ENCODE measurements around the gene ARID3C.

Gene ARID3C, protein sequence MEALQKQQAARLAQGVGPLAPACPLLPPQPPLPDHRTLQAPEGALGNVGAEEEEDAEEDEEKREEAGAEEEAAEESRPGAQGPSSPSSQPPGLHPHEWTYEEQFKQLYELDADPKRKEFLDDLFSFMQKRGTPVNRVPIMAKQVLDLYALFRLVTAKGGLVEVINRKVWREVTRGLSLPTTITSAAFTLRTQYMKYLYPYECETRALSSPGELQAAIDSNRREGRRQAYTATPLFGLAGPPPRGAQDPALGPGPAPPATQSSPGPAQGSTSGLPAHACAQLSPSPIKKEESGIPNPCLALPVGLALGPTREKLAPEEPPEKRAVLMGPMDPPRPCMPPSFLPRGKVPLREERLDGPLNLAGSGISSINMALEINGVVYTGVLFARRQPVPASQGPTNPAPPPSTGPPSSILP

DNA sequence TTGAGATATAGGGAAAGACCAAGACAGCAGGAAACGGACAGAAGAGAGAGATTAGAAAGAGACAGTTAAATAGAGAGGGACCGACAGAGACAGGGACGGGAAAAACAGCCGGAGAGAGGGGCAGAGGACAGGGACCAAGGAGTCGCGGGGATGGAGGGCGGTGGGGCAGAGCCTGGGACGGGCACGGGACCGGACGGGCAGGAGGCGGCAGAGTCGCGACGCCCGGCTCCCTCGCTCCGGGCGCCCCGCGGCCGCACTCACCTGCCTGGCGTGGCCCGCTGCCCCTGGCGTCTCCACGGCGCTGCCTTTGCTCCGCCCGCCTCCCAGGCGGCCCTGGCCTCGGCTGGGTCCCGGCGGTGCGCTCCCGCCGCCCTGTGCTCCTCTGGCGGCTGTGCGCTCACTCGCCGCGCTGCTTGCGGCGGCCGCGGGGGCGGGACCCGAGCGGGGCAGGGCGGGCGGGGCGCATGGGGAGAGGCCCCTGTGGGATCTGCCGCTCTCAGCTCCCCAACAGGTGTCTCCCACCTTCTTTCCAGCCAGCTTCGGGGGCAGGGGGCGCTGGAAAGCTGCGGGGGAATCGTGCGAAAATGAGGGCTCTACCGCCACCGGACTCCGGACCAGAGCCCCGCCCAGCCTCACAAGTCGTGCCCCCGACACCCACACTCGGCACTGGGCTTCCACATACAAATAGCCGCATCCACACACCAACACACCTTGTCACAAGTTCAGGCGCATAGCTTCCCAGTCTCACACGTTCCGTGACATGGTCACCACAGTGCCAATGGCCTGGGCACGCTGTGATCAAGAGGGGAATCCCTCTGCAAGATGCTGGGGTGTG, at the start of gene ARID3C:
Gene ARID3C, minus strand, starts transcription at position 411 of the 835 bp plus-strand sequence. CDS start 1,052 bp downstream, outside the sequence.
- DNase-seq: peak in 5 of 56 donors; percentile 13 to 39 (median 18)

DNA sequence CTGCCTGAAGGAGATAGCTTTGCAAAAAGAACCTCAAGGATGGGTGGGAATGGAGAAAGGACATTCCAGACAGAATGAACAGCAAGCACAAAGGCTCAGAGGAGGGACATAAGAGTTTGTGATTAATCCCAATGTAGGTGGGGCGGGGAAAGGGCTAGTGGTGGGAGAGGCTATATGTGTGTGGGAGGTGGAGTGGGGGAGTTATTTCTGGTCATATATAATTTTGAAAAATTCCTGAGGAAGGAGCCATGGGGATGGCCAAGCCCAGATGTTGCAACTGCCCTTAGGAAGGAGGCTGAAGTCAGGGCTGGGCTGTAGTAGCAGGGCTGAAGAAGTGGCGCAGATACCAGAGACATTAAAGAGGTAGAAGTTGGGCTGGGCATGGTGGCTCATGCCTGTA, 47.0 kb upstream of the ARID3C start:
- no peak for DNase-seq

DNA sequence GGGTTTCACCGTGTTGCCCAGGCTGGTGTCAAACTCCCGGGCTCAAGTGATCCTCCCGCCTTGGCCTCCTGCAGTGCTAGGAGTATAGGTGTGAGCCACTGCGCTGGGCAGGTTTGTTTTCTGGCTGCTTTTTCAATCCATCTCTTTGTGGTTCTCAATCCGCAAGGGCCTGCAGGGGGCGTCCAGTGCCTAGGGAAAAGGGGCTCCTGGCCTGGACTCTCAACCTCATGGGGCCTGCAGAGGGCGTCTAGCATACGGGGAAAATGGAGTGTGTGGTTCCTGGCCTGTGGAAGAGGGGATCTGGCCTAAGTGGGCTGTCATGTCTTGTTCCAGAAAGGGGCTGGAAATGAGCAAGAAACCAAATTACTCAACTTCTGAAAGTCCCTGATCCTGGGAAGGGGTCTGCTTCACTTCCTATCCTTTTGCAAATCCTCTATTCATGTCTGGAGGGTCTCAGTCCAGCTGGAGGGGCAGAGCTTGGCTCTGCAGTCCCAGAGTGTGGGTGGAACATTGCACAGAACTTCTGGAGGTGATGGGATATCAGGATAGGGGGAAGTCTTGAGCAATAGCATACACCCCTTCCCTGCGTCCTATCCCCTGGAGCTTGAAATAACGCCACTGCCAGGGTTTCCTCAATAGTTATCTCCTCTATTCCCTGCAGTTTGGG, 46.3 kb upstream of the ARID3C start:
- peak in 12 of 56 donors; percentile 3 to 60 (median 12) for DNase-seq

DNA sequence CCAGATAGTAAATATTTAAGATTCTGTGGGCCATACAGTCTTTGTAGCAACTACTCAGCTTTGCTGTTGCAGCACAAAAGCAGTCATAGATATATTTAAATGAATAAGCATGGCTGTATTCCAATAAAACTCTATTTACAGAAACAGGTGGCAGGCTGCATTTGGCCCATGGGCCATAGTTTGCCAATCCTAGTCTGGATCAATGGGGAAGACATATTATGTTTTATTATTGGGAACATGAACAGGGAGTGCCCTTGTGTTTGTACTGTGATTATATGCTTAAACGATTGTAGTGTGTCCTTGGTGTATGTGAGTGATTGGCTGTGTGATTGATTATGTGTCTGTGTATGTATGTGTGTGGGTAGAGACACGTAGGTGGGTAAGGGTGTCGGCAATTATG, 45.6 kb upstream of the ARID3C start:
- DNase-seq: no peak

DNA sequence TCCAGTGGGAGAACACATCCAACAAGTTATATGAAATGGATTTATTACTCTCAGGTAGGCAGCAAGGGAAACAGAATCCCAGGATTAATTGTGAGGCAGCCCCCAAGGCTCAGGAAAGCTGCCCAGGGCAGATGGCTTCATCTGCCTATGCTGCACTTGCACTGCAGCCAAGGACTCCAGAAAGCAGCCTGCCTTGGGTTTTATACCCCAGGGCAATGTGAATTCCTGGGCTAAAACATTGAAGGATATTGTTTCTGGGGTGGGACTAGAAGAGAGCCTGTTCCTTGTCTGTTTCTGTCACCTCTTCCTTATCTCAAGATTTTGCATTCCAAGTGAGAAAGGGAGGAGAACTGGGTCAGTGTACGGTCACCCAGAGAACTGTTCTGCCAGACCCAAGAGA, 42.4 kb upstream of the ARID3C start:
- no peak for DNase-seq

DNA sequence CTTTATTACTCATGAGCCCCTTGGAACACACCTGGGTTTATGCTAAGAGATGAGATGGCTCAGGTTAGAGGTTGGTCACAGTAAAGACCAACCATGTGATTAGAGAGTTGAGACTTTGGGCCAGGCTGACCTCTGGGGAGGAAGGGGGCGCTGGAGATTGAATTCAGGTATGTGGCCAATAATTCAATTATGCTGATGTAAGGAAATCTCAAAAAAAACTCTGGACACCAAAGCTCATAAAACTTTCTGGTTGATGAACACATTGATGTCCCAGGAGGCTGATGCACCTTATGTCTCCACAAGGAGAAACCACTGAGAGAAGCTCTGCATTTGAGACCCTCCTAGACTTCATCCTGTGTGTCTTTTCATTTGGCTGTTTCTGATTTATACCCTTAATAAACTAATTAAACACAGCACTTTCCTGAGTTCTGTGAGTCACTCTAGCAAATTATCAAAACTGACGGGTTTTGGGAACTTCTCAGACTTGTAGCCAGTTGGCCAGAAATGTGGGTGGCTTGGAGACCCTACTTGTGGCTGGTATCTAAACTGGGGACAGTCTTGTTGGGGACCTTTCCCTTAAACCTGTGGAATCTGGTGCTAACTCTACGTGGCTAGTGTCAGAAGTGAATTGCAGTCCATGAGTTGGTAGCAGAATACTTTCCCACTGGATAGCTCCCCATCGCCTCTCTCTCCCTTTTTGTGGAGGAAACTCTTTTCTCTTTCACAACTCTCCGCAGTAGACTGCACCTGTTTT, 41.1 kb upstream of the ARID3C start:
- DNase-seq: no peak

DNA sequence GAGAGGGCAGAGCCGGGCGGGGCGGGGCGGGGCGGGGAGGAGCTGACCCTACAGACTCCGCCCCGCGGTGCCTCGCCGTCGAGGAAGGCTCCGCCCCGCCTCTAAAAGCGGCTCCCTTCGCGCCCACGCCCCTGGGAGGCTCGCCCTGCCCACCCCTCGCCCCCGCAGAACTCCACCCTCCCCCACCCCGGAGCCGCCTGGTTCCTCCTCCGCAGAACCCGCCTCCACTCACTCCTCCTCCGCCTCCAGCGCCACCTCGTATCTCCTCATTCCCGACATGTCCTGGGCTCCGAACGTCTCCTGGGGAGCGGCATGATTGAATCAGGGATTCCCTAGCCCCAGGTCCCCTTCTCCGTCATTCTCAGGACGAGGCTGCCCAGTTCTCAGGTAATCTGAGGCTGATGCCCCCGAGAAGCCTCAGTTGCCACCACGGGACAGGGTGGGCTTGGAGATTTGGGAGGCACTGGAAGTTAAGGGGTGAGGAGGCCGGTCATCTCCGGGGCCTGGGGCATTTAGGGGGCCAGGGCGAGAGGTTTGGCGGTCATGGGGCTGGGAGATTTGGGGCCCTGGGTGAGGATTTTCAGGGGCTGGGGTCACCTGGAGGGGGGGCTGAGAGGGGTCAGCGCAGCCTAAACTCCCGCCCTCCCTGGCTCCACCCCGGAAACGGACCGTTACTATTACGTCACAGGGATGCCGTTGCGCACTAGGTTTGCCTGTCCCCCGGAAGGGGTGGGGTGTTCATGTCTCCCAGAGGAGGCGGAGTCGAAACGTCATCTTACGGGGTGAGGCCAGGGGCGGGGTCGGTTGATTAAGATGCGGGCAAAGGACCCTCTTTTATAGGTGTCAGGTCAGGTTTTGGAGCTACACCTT, 36.8 kb upstream of the ARID3C start:
- DNase-seq: peak; percentile 62 to 98 (median 90)

DNA sequence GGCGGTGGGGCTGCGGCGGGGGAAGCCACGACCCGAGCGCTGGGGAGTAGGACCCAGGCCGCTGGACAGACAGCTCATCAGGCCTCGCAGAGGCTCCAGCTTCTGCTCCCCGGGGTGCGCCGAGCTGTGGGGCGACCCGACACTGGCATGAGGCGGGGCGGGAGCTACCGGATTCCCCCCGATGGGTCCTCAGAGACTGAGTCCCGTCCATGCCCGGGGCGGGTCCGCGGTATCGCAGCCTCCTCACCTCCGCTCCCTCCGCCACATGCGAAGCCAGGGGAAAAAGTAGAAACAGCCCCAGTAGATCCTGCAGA, 36.2 kb upstream of the ARID3C start:
- DNase-seq: no peak

DNA sequence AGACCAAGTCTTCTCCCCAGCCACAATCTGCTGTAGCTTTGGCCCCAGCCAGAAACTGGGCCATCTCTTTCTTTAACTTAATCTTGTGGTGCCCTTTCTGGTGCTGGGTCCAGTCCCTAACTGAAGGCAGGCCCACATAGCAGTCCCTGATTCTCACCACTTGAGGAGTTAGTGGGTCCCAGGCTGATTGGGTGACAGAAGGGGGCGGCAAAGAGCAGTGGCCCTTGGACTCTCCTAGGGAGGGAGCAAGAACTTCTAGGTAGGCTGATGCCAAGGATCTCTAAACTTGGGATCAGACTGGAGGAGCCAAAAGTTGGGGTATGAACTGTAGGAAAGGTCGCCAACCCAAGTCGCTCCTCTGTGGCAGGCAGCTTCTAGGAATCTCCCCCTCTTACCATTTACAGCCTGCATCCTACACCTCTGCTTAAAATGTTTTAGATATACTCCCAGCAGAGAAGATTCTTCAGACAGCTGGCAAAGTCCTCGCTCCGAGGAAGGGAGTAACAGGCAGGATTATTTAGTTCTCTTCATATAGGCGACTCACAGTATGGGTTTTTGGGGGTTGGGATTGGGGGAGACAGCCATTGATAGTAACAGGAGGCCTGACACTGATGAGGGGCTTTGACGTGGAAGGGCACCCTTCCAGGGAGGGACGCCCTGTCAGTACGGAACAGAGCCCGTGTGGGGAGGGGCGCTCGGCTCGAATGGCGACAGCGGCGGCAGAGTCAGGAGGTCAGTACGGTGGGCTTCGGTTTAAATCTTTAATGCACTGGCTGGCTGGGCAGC, 35.6 kb upstream of the ARID3C start:
- peak in 51 of 56 donors; percentile 7 to 86 (median 53) for DNase-seq

DNA sequence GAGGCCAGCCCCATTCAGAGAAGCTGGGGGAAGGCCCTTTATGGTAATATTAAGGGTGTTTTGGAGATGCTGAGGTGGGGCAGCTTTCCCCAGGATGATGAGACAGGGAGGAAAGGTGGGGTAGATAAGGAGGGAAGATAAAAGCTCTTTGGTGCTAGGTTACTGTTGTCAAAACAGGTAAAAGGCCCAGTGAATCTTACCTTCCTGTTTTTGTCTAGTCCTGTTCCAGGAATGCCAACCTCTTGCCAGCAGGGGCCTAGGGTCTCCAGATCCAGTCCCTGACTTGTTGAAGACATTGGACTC, 34.4 kb upstream of the ARID3C start:
- DNase-seq: no peak

DNA sequence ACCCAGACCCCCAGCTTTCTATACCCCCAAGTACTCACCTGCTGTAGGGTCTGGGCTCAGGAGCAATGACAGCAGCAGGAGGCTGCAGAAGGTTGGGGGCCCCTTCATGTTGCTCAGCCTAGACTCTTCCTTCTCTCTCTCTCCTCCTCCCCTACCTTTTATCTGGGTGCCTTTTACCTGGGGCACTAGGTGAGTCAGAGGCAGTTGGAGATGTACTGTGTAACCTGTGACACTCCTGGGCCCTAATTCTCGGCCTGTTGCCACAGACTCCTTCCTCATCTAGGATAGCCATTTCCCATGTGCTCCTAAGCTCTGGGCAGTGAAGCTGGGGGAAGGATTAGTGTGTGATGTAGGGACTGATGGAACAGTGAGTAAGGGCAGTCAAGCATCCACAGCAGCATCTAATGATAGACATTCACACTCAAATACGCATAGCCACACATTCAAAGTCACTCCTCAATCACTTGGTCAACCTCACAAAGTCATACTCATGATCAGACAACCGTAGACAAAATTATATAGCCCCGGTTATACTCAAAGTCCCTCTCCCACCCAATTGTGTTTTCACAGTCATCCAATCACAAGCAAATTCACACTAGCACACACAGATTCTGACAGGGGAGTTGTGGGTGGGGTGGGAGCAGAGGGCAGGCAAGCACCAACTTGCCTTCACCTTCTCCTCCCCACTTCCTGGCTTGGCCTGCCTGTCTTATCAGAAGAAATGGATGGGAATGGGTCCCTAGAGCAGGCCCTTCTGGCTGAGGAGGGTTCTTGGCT, 33.8 kb upstream of the ARID3C start, which contains the start of gene CCL27:
Gene CCL27, minus strand, starts transcription at position 132 of the 777 bp plus-strand sequence. Its CDS starts 24 bp downstream, at position 108.
- no peak for DNase-seq

DNA sequence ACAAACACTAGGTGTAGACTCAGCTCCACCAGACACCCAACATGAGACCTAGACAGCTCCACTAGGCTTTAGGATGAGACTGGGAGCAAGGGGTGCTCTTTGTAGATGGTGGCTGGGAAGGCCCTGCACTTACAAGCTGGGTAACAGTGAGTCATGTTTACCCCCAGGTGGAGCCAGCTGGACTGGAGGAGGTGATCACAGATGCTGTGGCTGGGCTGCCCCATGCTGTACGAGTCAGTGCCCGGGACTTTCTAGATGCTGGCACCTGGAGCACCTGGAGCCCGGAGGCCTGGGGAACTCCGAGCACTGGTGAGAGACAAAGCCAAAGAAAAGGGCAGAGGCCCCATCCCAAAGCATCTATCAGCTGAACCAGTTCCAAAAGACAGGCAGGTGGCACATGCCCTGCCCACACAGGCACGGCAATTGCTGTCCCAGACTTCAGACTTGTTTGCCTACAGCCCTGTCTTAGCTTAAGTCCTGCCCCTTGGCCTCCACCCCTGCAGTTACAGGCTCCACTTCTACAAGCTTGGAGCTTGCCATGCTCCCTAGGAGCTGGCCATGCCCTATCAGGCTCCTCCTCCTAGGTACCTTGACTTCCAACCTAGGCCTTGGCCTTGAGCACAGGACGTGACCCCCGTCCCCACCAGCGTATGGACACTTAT, 30.9 kb upstream of the ARID3C start:
- no peak for DNase-seq

DNA sequence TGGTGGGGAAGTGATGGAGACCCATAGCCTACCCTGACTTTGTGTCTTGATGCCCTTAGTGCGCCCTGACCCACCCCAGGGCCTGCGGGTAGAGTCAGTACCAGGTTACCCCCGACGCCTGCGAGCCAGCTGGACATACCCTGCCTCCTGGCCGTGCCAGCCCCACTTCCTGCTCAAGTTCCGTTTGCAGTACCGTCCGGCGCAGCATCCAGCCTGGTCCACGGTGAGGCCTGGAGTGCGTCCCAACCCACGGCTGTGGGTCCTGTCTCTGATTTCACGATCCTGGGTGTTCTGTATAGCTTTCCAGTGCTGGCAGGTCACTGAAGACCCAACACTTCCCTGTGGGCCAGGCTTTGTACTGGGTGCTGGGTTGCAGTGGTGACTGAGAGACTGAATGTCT, 29.6 kb upstream of the ARID3C start:
- no peak for DNase-seq

DNA sequence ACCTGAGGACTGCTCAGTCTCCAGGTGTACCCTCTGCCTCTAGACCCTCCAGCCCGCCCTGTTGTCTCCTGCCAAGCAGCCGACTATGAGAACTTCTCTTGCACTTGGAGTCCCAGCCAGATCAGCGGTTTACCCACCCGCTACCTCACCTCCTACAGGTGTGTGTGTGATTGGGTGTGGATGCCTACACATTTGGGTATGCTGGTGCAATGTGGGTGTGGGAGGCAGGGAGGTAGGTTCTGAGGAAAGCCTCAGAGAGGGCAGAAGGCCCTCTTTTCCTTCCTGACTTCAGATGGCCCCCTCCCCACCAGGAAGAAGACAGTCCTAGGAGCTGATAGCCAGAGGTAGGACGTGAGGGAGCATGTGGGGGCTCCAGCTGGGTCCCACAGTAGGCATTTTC, 28.1 kb upstream of the ARID3C start:
- peak in 6 of 56 donors; percentile 2 to 15 (median 10) for DNase-seq

DNA sequence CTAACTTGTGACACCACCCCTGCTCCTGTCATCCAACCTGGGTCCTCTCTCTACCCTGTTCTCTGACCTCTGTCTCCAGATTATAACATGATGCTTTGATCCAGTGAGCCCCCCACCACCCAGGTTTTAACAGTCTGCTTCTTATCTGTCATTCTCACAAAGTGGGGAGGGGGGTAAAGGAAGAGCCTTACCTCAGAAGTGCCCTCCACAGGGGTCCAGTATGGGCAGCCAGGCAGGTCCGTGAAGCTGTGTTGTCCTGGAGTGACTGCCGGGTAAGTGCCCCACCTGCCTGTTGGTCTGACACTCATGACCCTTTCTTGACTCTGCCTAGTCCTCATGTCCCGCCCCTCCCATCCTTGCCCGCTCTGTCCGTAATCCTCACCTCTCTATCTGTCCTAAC, 26.5 kb upstream of the ARID3C start:
- no peak for DNase-seq

DNA sequence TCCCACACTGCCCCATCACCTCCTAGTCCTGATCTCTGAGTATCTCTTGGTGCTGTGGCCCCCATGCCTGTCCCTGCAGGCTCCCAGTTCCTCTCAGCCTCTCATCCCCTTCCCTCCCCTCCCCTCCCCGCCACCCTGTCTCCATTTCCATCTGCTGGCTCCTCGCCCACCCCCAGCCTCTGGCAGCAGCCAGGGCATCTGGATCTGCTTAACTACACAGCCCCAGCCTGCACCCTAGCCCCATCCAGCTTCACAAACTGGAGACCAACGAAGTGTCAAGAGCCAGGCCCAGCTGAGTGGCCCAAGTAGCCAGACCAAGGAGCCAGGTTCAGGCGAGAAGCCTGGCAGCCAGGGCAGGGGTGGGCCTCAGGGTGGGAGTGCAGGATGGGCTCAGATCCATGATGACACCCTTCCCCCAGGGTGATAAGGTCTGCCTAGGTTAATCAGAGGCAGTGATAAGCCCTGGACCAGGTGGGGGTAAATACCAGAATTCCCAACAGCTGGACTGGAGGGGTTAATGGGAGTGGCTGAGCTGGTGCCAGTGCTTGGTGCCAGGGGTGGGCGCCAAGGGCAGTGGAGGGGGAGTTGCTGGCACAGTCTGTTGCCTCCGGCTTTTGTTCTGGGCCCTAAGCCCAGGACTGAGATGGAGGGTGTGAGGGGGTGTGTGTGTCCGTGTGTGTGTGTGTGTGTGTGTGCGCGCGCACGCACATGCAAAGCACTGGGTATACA, 25.6 kb upstream of the ARID3C start:
- DNase-seq: peak in 53 of 56 donors; percentile 23 to 86 (median 68)

Data from nucleus accumbens (tissue), 56 donors.